GM23248 (cell line): ENCODE data around the gene ALDH8A1.

Experiments
- EZH2 ChIP-seq: fragments of 200-600 bp; sonication (generic); IDR thresholded peaks from 2 replicates; pipeline ENCODE4 v1.6.1; 2018; ENCODE audit warnings: antibody characterized with exemption, mild to moderate bottlenecking; ENCODE audit not compliant: insufficient read depth, poor library complexity, severe bottlenecking
- EZH2phosphoT487 ChIP-seq: fragments of 200-600 bp; sonication (generic); IDR thresholded peaks from 2 replicates; pipeline ENCODE4 v1.6.1; 2018; ENCODE audit warnings: antibody characterized with exemption, moderate library complexity, mild to moderate bottlenecking, low read depth; ENCODE audit not compliant: insufficient read depth

GRCh38 chr6:134894800-134895199 is 55.1 kb downstream of the ALDH8A1 start:
- TF ChIP-seq EZH2phosphoT487 = no peak
- no peak for TF ChIP-seq EZH2
